ENCODE measurements around the gene RPL5.

Gene RPL5

GRCh38 chr1:92858564-92859399, 26.9 kb downstream of the RPL5 start (continued):
- no peak for TF ChIP-seq PATZ1 (CRISPR knock-in tag; IDR thresholded peaks at IDR 0.05; ENCODE audit: borderline replicate concordance)

- TF ChIP-seq ZNF565 (CRISPR knock-in tag; conservative IDR thresholded peaks at IDR 0.05; ENCODE audit: low read depth) (no peak), BACH2 (CRISPR knock-in tag; IDR thresholded peaks at IDR 0.05; ENCODE audit: borderline replicate concordance) (no peak), ZFP30 (CRISPR knock-in tag; IDR thresholded peaks at IDR 0.05) (no peak), RARB (CRISPR knock-in tag; IDR thresholded peaks at IDR 0.05) (no peak), POU6F1 (CRISPR knock-in tag; IDR thresholded peaks at IDR 0.05; ENCODE audit: borderline replicate concordance, low read depth) (no peak), ESRRG (CRISPR knock-in tag; IDR thresholded peaks at IDR 0.05) (no peak), ZNF70 (CRISPR knock-in tag; IDR thresholded peaks at IDR 0.05) (no peak), PATZ1 (CRISPR knock-in tag; IDR thresholded peaks at IDR 0.05; ENCODE audit: borderline replicate concordance) (no peak), CREB5 (CRISPR knock-in tag; IDR thresholded peaks at IDR 0.05; ENCODE audit: low read depth) (no peak), TCF4 (CRISPR knock-in tag; IDR thresholded peaks at IDR 0.05; ENCODE audit: borderline replicate concordance) (no peak), OSR1 (CRISPR knock-in tag; IDR thresholded peaks at IDR 0.05) (no peak), ARNTL (CRISPR knock-in tag; IDR thresholded peaks at IDR 0.05; ENCODE audit: borderline replicate concordance, low read depth) (no peak), ISL1 (CRISPR knock-in tag; IDR thresholded peaks at IDR 0.05) (no peak), TSHZ2 (CRISPR knock-in tag; IDR thresholded peaks at IDR 0.05) (no peak)
- ATAC-seq, result peak; percentile 26; the same call in 2 of the 3 replicates
Observed at GRCh38 chr1:92859400-92860039, 27.7 kb downstream of the RPL5 start.

- TF ChIP-seq PPARA (CRISPR knock-in tag; IDR thresholded peaks at IDR 0.05; ENCODE audit: borderline replicate concordance), result no peak
- TF ChIP-seq ISL1 (CRISPR knock-in tag; IDR thresholded peaks at IDR 0.05), result no peak
- no peak for TF ChIP-seq CREB5 (CRISPR knock-in tag; IDR thresholded peaks at IDR 0.05; ENCODE audit: low read depth)
- TF ChIP-seq ESRRG (CRISPR knock-in tag; IDR thresholded peaks at IDR 0.05), result no peak
- no peak for TF ChIP-seq ZNF8 (CRISPR knock-in tag; IDR thresholded peaks at IDR 0.05)
- no peak for TF ChIP-seq GLIS3 (CRISPR knock-in tag; IDR thresholded peaks at IDR 0.05)
- no peak for TF ChIP-seq BACH2 (CRISPR knock-in tag; IDR thresholded peaks at IDR 0.05; ENCODE audit: borderline replicate concordance)
- ATAC-seq, result peak; percentile 58
Observed at GRCh38 chr1:92862605-92863004, 30.8 kb downstream of the RPL5 start.
